GM19035 (cell line): ENCODE results near the gene GRID2.

Experiments
- ATAC-seq: cut with Tn5 transposase; IDR thresholded peaks from one replicate; pipeline ENCODE4 v1.9.1; 2021; ENCODE audit not compliant: unreplicated experiment

Gene GRID2

GRCh38 chr4:92885632-92886031, 581.9 kb downstream of the GRID2 start:
- no peak for ATAC-seq

DNA sequence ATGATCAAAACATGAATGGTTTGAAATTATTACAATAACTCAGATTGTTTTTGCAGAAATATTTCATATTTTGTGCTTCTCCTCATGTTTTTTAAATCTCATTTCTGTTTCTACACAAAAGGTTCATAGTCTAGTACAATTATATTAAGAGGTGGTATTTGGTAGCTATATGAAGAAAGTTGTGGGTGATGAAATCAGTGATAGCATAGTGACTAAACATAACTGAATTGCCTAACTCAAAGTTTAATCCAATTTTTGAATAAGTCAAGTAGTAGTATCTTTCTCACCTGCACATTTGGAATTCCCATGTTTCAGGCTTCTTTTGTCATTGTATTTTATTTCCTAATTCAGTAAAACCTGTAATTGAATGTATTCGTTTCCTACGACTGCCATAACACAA, 648.7 kb downstream of the GRID2 start:
- no peak for ATAC-seq

DNA sequence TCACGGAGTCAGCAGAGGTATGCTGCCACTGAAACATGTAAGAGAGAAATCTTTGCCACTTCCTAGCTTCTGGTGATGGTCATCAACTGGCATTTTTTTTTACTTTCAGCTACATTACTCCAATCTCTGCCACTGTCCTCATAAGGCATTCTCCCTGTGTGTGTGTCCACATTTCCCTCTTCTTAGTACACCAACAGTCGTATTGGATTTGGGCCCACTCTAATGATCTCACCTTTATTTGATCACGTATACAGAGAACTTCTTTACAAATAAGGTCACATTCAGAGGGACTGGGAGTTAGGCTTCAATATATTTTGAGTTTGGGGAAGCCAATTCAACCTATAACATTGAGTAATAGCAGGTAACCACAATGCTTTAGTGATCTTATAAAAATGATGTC, 649.1 kb downstream of the GRID2 start:
- no peak for ATAC-seq

DNA sequence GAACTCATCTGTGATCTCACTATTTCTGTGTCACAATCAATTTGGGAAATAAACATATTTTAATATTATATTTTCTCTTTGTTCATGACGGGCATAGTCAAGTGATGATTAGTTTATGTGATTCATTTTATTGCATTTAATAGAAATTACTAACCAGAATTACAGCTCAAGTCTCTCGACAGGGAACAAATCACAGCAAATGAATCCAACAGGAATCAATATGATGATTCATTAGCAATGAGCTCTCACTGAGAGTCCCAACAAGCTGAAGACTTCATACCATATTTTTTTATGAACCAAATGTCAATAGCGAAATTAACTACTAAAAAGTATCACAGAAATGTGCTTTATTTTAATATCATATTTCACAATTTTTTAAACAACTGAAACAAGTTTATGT, 649.7 kb downstream of the GRID2 start:
- ATAC-seq = no peak

DNA sequence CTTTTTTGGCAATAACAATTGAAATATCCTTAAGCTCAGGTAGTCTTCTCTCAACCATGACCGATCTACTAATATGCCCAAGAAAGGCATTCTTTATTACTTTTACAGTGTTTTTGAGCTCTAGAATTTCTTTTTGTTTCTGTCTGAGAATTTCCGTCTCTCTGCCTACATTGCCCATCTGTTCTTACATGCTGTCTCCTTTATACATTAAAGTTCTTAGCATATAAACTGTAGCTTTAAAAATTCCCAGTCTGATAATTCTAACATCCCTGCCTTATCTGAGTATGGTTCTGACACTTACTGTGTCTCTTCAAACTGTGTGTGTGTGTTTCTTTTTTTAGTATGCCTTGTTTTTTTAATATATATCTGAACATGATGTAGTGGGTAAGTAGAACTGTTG, 658.1 kb downstream of the GRID2 start:
- no peak for ATAC-seq

- ATAC-seq = no peak
Measured at GRCh38 chr4:92962831-92963230, 659.1 kb downstream of the GRID2 start.

GRCh38 chr4:92968556-92968955, 664.8 kb downstream of the GRID2 start:
- no peak for ATAC-seq

GRCh38 chr4:92968996-92969395, 665.2 kb downstream of the GRID2 start:
- ATAC-seq = no peak

DNA sequence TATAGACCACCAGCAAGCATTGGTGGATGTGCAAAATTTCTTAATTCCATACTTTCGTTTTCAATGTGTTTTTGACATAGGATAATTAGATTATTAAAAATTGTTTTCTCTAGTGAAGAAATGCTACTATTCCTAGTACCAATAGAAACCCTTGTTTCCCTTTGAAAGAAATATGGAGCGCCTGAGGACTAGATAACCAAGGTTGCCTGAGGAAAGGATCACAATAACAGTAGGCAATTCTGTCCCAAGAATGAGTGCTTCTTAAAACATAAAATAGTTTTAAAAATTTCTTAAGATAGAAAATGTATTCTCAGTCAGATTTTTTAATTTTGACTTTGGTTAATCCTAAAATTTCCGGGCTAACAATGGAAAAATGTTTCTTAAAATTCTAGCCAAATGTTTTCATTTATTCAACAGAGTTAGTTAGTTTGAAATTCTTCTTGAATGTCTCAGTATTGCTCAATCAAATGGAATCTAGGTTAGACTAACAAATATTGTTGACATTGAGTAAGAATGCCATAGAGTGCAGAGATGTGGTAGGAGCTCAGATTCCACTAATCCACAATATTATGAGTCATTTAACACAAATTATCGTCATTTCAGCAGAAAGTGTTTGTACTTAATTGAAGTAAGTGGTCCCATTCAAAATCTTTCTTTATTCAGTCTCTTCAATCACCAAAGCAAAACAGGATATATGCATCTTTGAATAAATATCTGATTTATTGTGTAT, 666.0 kb downstream of the GRID2 start:
- ATAC-seq = no peak

DNA sequence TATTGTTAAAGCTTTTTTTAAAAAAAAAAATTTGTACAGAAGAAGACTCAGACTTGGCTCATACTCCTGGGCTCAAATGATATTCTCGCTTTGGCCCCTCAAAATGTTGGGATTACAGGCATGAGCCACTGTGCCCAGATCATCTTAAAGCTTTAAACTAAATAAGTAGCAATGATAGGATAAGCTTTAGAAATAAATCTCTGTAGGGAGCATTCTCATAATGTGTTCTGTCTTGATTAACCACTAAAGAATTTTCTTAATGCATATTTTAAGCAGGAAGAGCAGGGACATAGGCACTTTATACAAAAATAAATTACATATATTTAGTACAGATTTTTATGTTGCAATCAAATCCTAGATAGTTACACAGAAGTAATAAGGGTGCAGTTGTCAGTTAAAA, 667.2 kb downstream of the GRID2 start:
- no peak for ATAC-seq

DNA sequence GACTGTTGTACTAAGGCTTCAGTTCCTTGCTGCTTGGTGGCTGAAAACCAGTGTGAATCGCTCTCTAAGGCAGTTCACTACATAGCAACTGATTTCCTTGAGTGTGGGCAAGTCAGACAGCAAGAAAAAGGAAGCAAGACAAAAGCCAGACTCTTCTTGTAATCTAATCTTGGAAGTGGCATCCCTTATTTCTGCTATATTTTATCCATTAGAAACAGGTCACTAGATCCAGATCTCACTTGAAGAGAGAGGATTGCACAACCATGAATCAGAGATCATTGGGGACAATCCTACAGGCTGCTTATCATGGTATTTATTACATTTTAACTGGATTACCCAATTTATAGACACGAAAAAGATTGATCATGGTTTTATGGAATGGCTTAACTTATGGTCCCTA, 684.5 kb downstream of the GRID2 start:
- ATAC-seq = no peak

GRCh38 chr4:92992758-92993157, 689.0 kb downstream of the GRID2 start:
- ATAC-seq = no peak

DNA sequence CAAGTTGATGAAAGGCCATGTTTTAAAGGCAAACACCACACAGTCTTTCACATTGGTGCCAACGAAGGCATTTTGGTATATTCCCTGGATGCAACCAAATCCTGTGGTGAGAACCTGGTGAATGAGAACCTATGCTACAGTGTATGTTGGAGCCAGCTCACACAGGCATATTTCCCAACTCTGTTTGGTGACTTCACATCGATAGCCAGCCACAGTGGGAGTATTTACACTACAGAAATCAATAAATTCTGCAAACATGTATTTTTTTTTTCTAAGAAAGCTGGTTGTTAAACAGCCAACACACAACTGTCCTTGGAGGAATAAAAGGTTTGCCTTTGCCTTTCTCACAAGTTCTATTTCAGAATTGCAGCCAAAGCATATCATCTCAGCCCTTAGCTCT, 691.0 kb downstream of the GRID2 start:
- no peak for ATAC-seq

DNA sequence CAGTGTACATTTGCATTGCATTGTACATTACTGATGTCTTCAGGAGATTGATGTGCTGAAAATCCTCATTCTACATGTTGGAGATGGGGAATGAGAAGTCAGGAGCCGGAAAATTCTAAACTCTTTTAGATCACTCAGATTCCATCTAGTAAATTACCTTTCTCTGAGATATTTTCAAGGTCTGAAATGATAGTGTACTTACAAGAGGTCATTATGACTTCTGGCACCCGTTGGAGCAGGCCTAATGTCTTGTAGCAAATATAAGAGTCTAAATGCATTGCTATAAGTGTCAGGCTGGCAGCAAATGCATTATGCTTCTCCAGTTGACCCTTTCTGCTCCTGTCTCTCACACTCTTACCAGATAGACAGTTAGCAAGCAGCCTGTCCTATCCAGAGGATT, 692.8 kb downstream of the GRID2 start:
- no peak for ATAC-seq

- no peak for ATAC-seq
Measured at GRCh38 chr4:93000910-93001309, 697.1 kb downstream of the GRID2 start.

DNA sequence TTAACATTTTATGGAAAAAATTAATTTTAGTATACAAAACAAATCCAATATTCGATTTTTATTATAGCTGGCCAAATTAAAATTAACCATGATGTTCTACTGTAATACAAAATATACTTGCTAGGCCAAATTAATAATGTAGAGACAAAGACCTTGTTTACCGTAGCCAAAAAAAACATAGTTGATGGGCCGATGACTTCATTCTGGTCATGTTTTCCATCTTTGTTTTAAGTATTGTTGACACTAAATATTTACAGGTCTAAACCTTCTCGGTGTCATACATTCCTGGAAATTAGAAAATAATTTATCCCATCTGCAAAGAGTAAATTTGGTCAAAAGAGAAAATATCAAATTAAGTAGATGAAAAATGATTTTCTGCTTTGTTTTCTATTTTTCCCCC, 698.5 kb downstream of the GRID2 start:
- no peak for ATAC-seq

- no peak for ATAC-seq
Measured at GRCh38 chr4:93016350-93016749, 712.6 kb downstream of the GRID2 start.

- ATAC-seq = no peak
Measured at GRCh38 chr4:93018243-93018642, 714.5 kb downstream of the GRID2 start.

- ATAC-seq = no peak
Measured at GRCh38 chr4:93018806-93019205, 715.0 kb downstream of the GRID2 start.

- no peak for ATAC-seq
Measured at GRCh38 chr4:93029769-93030168, 726.0 kb downstream of the GRID2 start.

- no peak for ATAC-seq
Measured at GRCh38 chr4:93030670-93031069, 726.9 kb downstream of the GRID2 start.

GRCh38 chr4:93031431-93032098, 727.8 kb downstream of the GRID2 start:
- no peak for ATAC-seq

- ATAC-seq = no peak
Measured at GRCh38 chr4:93042746-93043145, 739.0 kb downstream of the GRID2 start.
